Measurements from ENCODE around the gene METTL2B.

Gene METTL2B
- 7.7 to 32.7 (median 23.8) reads per million in 18 experiments for total RNA-seq

- peak; percentile 94 to 95 for DNase-seq
Observed at GRCh38 chr7:128476402-128477335, at the start of gene METTL2B. Gene METTL2B, plus strand, starts transcription at chr7:128476748. Its CDS starts 18 bp downstream, at chr7:128476766.

- peak; percentile 57 to 80 for DNase-seq
Observed at GRCh38 chr7:128427289-128427891, 49.2 kb upstream of the METTL2B start.

GRCh38 chr7:128430207-128430606, 46.3 kb upstream of the METTL2B start:
- DNase-seq: no peak

GRCh38 chr7:128431221-128431620, 45.3 kb upstream of the METTL2B start:
- DNase-seq: peak; percentile 18 to 48

- no peak for DNase-seq
Observed at GRCh38 chr7:128431754-128432153, 44.8 kb upstream of the METTL2B start.

GRCh38 chr7:128434413-128435326, 41.9 kb upstream of the METTL2B start:
- no peak for DNase-seq

- DNase-seq: peak in 1 of 2 donors; percentile 8
Observed at GRCh38 chr7:128435327-128435686, 41.2 kb upstream of the METTL2B start.

GRCh38 chr7:128437426-128438332, 38.9 kb upstream of the METTL2B start:
- DNase-seq: peak; percentile 75 to 83

GRCh38 chr7:128442356-128442755, 34.2 kb upstream of the METTL2B start:
- no peak for DNase-seq

- no peak for DNase-seq
Observed at GRCh38 chr7:128443831-128444600, 32.5 kb upstream of the METTL2B start.

- DNase-seq: no peak
Observed at GRCh38 chr7:128446306-128446705, 30.2 kb upstream of the METTL2B start.

GRCh38 chr7:128447941-128448564, 28.5 kb upstream of the METTL2B start:
- DNase-seq: peak; percentile 22 to 54

GRCh38 chr7:128448751-128449302, 27.7 kb upstream of the METTL2B start:
- DNase-seq: peak; percentile 65 to 67

- peak; percentile 69 to 73 for DNase-seq
Observed at GRCh38 chr7:128450409-128450808, 26.1 kb upstream of the METTL2B start.

- no peak for DNase-seq
Observed at GRCh38 chr7:128450913-128451312, 25.6 kb upstream of the METTL2B start.

- DNase-seq: no peak
Observed at GRCh38 chr7:128452552-128452951, 24.0 kb upstream of the METTL2B start.

- DNase-seq: no peak
Observed at GRCh38 chr7:128453836-128454804, 22.4 kb upstream of the METTL2B start.

GRCh38 chr7:128454808-128455542, 21.6 kb upstream of the METTL2B start:
- DNase-seq: peak; percentile 9 to 48

All from inflammatory macrophage (primary cell).